Choroid plexus epithelial cell (primary cell): Measurements from ENCODE around the gene CHI3L2.

Experiments
- DNase-seq: peaks from one replicate; pipeline ENCODE4 v3.0.0-alpha.2; 2010; ENCODE audit warnings: low read depth
- H3K4me3 ChIP-seq: 2 replicates; pipeline ENCODE4 v1.5.1; 2011; ENCODE audit warnings: low read depth, mild to moderate bottlenecking, control low read depth, low read length, moderate library complexity
- TF ChIP-seq, protein P1 (sequence below): conservative IDR thresholded peaks from 2 replicates; pipeline ENCODE4 v1.5.1; 2011; ENCODE audit warnings: low read depth, mild to moderate bottlenecking, control low read depth, inconsistent platforms, low read length, moderate library complexity

The CHI3L2 gene

DNA sequence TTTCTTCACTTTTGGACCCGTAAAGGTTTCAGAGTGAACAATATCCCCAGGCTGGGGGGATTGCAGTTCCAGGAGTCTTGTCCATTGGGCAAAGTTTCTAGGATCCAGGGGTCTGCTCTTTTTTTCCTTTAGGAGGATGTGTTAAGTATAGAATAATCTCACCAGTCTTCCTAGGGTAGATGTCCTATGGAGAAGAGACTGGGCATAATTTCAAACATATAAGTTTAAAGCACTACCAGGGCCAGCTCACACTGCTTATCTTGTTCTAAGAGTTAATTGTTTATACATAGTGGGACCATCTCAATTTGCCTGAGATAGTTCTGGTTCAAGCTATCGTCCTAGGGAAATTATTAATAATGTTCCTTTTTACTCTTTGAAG lies 1.2 kb downstream of the CHI3L2 start:
- TF ChIP-seq, protein P1, sequence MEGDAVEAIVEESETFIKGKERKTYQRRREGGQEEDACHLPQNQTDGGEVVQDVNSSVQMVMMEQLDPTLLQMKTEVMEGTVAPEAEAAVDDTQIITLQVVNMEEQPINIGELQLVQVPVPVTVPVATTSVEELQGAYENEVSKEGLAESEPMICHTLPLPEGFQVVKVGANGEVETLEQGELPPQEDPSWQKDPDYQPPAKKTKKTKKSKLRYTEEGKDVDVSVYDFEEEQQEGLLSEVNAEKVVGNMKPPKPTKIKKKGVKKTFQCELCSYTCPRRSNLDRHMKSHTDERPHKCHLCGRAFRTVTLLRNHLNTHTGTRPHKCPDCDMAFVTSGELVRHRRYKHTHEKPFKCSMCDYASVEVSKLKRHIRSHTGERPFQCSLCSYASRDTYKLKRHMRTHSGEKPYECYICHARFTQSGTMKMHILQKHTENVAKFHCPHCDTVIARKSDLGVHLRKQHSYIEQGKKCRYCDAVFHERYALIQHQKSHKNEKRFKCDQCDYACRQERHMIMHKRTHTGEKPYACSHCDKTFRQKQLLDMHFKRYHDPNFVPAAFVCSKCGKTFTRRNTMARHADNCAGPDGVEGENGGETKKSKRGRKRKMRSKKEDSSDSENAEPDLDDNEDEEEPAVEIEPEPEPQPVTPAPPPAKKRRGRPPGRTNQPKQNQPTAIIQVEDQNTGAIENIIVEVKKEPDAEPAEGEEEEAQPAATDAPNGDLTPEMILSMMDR, result no peak
- H3K4me3 ChIP-seq, result no peak overlapping the region
- no peak for DNase-seq

DNA sequence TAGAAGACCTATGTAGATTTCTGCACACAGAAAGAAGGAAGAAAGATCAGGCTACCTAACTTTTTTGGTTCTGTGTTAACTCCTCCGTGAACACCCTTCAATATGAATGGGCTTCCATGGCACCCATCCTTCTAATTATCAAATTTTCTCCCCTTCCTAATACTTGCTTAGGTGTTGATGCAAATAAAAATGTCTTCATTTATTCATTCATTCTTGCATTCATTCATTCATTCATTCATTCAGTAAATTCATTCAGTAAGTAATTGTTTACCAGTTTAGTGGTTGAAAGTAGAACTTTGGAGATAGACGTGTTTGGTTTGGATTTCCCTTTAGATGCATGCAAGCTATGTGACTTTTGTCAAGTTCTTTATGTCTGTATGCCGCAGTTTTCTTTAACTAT lies 4.6 kb downstream of the CHI3L2 start:
- H3K4me3 ChIP-seq, result no peak overlapping the region
- TF ChIP-seq, protein P1, result no peak
- no peak for DNase-seq

DNA sequence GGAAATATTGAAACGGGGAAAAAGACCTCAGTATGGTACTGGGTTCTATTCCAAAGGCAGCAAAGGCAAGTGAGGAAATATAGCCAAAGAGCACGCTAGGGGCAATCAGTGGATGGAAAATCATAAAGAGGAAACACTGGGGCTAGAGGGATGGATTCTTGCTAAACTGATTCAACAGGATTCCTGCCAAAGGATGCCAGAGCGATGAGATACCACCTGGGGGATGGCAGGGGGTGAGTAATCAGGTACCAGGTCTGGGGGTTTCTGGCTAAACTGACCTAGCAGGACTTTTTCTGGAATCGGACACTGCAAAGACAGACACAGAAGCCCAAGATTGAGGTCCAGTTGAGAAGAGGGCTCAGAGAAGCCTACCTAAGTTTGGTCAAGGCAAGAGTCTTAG lies 6.7 kb downstream of the CHI3L2 start:
- DNase-seq, result no peak
- TF ChIP-seq, protein P1, result no peak
- H3K4me3 ChIP-seq, result no peak overlapping the region

DNA sequence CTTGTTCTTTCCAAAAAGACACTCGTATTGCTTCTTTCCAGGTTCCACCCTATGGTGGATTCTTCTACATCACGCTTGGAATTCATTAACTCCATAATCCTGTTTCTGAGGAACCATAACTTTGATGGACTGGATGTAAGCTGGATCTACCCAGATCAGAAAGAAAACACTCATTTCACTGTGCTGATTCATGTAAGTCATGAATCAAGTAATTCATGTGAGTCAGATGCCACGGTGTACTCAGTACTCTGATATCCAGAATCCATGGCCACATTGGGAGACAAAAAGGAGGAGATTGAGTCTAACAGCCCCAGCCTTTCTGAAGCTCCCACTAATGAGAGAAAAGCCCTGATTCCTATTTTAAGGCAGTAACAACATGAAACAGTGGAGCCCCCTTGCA lies 7.4 kb downstream of the CHI3L2 start:
- no peak overlapping the region for H3K4me3 ChIP-seq
- DNase-seq, result peak; percentile 31
- TF ChIP-seq, protein P1, result no peak

DNA sequence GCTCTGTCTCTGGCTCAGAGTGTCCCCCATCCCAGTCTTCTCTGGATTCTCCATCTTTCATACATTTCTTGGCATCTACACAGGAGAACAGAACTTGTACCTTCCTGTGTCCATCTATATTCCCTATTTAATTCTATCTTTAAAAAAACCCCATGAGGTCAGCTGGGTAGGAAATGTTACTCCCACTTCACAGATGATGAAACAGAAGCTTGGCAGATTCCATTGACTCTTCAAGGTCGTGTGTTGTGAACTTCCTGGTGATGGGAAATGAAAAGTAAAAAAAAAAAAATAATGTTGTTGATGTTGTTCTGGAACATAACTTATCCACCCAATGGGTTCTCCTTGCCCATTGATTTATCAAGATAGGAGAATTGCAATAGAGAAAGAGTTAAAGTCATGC lies 8.9 kb downstream of the CHI3L2 start:
- TF ChIP-seq, protein P1, result no peak
- no peak for DNase-seq
- no peak overlapping the region for H3K4me3 ChIP-seq

DNA sequence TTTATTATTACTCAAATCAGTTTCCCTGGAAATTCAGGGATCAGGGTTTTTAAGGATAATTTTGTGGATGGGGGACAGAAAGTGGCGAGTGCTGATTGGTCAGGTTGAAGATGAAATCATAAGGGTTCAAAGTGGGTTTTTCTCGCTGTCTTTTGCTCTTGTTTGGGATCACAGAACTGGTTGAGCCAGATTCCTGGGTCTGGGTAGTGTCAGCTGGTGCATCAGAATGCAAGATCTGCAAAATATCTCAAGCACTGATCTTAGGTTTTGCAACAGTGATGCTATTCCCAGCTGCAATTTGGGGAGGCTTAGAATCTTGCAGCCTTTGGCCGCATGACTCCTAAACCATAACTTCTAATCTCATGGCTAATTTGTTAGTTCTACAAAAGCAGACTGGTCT lies 9.3 kb downstream of the CHI3L2 start:
- no peak for DNase-seq
- TF ChIP-seq, protein P1, result no peak
- H3K4me3 ChIP-seq, result no peak overlapping the region

DNA sequence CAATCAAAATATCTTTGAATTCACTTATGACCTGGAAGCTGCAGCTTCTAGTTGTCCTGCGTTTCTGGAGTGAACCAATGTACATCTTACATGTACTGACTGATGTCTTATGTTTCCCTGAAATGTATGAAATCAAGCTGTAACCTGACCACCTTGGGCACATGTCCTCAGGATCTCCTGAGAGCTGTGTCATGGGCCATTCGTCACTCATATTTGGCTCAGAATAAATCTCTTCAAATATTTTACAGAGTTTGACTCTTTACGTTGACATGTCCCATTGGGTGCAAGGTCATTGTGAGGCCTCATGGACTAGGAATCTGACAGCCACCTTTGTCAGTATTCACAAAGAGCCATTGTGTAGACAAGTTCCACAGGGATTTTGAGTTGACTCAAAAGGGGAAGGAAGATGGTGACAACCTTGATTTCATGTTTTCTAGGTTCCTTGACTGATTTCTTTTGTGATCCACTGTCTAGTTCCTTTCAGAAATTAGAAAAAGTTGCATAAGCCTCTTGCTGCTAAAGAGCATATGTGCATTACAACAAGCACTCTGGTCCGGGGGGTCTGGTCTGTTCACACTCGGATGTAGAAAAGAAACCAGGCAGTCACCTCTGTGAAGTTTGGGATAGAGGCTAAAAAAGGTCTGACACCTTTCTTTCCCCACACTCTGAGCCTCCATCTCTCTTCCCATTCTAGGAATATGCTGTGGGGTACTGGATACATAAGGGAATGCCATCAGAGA lies 10.7 kb downstream of the CHI3L2 start:
- TF ChIP-seq, protein P1, result no peak
- DNase-seq, result no peak
- no peak overlapping the region for H3K4me3 ChIP-seq
